Ovary (tissue), 9 donors: ENCODE results near the gene CCDC122. TPM values are rescaled to one million over a fixed set of nuclear protein-coding genes. Genes with fewer than 3 reads are reported as not detected.

Experiments
- DNase-seq, 5 donors: peaks; one replicate each; pipeline ENCODE4 v3.0.0-alpha.2; 2019 to 2020
- H3K27ac ChIP-seq, 2 donors: fragments of 200-600 bp; one replicate each; pipeline versions ENCODE4 v1.5.1 to v1.8.0; 2019 to 2022
- H3K27me3 ChIP-seq: fragments of 200-600 bp; one replicate; pipeline ENCODE4 v1.8.0; 2022
- H3K36me3 ChIP-seq: fragments of 200-600 bp; sonication (generic); one replicate; pipeline ENCODE4 v1.5.1; 2019
- H3K4me1 ChIP-seq: one replicate; pipeline ENCODE4 v1.8.1; 2013; ENCODE audit warnings: mild to moderate bottlenecking, moderate library complexity; ENCODE audit not compliant: insufficient read depth
- H3K4me3 ChIP-seq: fragments of 200-600 bp; sonication (generic); one replicate; pipeline ENCODE4 v1.5.1; 2017
- H3K9me3 ChIP-seq, 2 donors: fragments of 200-600 bp in 1 of 2; sonication (generic) in 1 of 2; one replicate each; pipeline versions ENCODE4 v1.5.1 to v1.8.1; 2013 to 2019; ENCODE audit warnings: mild to moderate bottlenecking in 1 of 2, moderate library complexity in 1 of 2
- CTCF ChIP-seq, 3 donors: fragments of 450-650 bp in 2 of 3; fragments of 200-600 bp in 1 of 3; IDR thresholded peaks; one replicate each; pipeline versions ENCODE4 v1.5.1 to v1.8.0; 2016 to 2022; ENCODE audit warnings: antibody characterized with exemption in 3 of 3, mild to moderate bottlenecking in 1 of 3
- EP300 ChIP-seq: sonication (generic); formaldehyde crosslinking; IDR thresholded peaks from one replicate; pipeline ENCODE4 v1.6.1; 2017; ENCODE audit warnings: antibody characterized with exemption
- POLR2A ChIP-seq: fragments of 450-650 bp; IDR thresholded peaks from one replicate; pipeline ENCODE4 v1.6.1; 2017; ENCODE audit warnings: antibody characterized with exemption, mild to moderate bottlenecking, moderate library complexity
- WGBS, 3 donors: extraction: QIAGEN DNeasy Blood & Tissue Kit in 1 of 3; methylation state at CpG; one replicate each; pipeline versions ENCODE4 v1.1.5 to v1.1.7; 2013 to 2017; 5-methylcytosine and 5-hydroxymethylcytosine counted together
- intact Hi-C, 4 donors: fragments of 100-400 bp; cut with DNase I; formaldehyde crosslinking; loops; one replicate each; pipeline versions ENCODE4 v1.11.0 to v1.15.1; 2022 to 2023
- polyA plus RNA-seq, 2 donors: library from polyadenylated mRNA; stranded (reverse); fragments of 200-250 nt in 1 of 2; fragments of 350-450 nt in 1 of 2; fragmentation: Illumina TruSeq in 1 of 2; extraction: RNeasy Lipid Tissue Mini Kit (QIAGEN cat#74804) in 1 of 2; gene quantifications; one replicate each; pipeline ENCODE4 v1.2.3, GENCODE V29; 2013 to 2014
- total RNA-seq, 7 donors: library from RNA; depleted of rRNA in 2 of 7; stranded (reverse); fragments of >200 nt in 2 of 7; fragmentation: NEBNext Ultra II Directional in 3 of 7; extraction: Animal tissue kit (Norgen Biotek cat#: 25700) in 3 of 7; gene quantifications; one replicate each; pipeline versions ENCODE4 v1.1.0 to v1.2.4, GENCODE V29; 2016 to 2023
- donor health status: DM: no; HTN: no; CAD: no; lungs with moderate emphysema.
- donor health status: DM: no; HTN: no; CAD: no.
- donor health status: Bipolar disorder and iron deficiency.
- donor health status: DM: yes; HTN: yes; CAD: no.
- donor health status: DM: no; HTN: no; CAD: no.
- donor health status: DM: yes; HTN: yes; CAD: no.

CCDC122 gene
- total and polyA plus RNA-seq, 9 donors, result 4.2 to 15.2 (median 6.6) TPM

DNA sequence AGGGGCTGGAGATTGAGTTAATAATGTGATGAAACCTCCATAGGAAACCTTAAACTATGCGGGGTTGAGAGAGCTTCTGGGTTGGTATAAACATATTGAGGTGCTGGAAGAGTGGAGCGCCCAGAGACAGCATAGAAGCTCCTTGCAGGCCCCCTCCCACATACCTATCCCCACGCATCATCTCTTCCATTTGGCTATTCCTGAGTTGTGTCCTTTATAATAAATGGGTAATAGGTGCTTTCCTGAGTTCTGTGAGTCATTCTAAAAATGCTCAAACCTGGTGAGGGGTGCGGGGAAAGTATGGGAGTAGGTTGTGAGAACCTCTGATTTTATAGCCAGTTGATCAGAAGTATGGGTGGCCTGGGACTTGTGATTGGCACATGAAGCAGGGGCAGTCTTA, 14.6 kb downstream of the CCDC122 start:
- intact Hi-C loops, result no loop called here
- no peaks in the 10 kb centered on the region for H3K36me3 ChIP-seq
- DNase-seq, result no peak
- H3K4me1 ChIP-seq, result no peaks in the 10 kb centered on the region
- 89 to 98% (median 96%) methylated on average over 4 of the region's 4 CpGs for WGBS, 3 donors
- H3K27me3 ChIP-seq, result peaks cover 3% of the 10 kb centered on the region
- H3K9me3 ChIP-seq, result no peaks in the 10 kb centered on the region
- no peak overlapping the region for H3K27ac ChIP-seq
- TF ChIP-seq EP300 (no peak), POLR2A (no peak), CTCF (IDR thresholded peaks at IDR 0.05) (no peak)
- H3K4me3 ChIP-seq, result no peak overlapping the region

DNA sequence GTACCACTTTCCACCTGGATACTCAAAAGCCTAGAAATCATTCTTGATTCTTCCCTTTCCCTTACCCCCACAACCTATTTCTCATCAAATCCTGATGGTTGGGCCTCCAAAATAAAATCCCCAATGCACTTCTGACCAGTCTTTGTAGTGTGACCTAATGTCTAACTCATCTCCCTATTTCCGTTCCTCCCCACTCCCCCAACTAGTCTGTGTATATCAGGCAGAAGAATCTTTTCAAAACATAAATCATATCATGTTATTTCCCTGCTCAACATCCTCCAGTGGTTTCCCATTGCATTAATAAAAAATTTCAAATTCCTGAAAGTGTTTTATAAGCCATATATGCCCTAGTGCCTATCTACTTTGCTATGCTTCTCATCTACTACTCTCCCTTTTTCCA, 17.7 kb downstream of the CCDC122 start:
- TF ChIP-seq EP300 (no peak), CTCF (IDR thresholded peaks at IDR 0.05) (no peak), POLR2A (no peak)
- 82 to 89% (median 84%) methylated on average over 1 of the region's 1 CpG for WGBS, 3 donors
- Histone ChIP-seq H3K27me3 (no peaks in the 10 kb centered on the region), H3K27ac (no peak overlapping the region), H3K9me3 (no peaks in the 10 kb centered on the region), H3K36me3 (no peaks in the 10 kb centered on the region), H3K4me1 (no peaks in the 10 kb centered on the region), H3K4me3 (no peak overlapping the region)
- no peak for DNase-seq
- intact Hi-C loops, result no loop called here

DNA sequence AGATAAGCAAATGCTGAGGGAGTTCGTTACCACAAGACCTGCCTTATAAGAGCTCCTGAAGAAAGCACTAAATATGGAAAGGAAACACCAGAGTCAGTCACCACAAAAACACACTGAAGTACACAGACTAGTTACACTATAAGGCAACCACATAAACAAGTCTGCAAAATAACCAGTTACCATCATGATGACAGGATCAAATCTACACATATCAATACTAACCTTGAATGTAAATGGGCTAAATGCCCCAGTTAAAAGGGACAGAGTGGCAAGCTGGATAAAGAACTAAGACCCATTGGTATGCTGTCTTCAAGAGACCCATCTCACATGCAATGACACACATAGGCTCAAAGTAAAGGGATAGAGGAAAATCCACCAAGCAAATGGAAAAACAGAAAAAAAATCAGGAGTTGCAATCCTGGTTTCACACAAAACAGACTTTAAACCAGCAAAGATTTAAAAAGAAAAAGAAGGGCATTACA, 26.6 kb downstream of the CCDC122 start:
- intact Hi-C loops, result no loop called here
- TF ChIP-seq EP300 (no peak), CTCF (IDR thresholded peaks at IDR 0.05) (no peak), POLR2A (no peak)
- Histone ChIP-seq H3K9me3 (peaks cover 3 to 8% of the 10 kb centered on the region in 2 donors), H3K27me3 (no peaks in the 10 kb centered on the region), H3K4me1 (peaks cover 2% of the 10 kb centered on the region), H3K27ac (no peak overlapping the region), H3K4me3 (no peak overlapping the region), H3K36me3 (no peaks in the 10 kb centered on the region)
- 97 to 100% (median 98%) methylated on average over 1 of the region's 1 CpG for WGBS, 3 donors
- DNase-seq, result no peak

GRCh38 chr13:43850873-43851272, 28.7 kb downstream of the CCDC122 start:
- Histone ChIP-seq H3K36me3 (no peaks in the 10 kb centered on the region), H3K27ac (no peak overlapping the region), H3K27me3 (no peaks in the 10 kb centered on the region), H3K4me3 (no peak overlapping the region), H3K4me1 (peaks cover 8% of the 10 kb centered on the region), H3K9me3 (peaks cover 3 to 8% of the 10 kb centered on the region in 2 donors)
- TF ChIP-seq EP300 (no peak), POLR2A (no peak), CTCF (IDR thresholded peaks at IDR 0.05) (no peak)
- DNase-seq, result no peak
- intact Hi-C loops, result no loop called here
- 98 to 100% (median 100%) methylated on average over 1 of the region's 1 CpG for WGBS, 3 donors
